ENCODE data around the gene AMPD1. TPM values are rescaled to one million over a fixed set of nuclear protein-coding genes. Genes with fewer than 3 reads are reported as not detected.

AMPD1 gene
- total RNA-seq (ENCODE audit: low replicate concordance), result not detected in 2 replicates

DNA sequence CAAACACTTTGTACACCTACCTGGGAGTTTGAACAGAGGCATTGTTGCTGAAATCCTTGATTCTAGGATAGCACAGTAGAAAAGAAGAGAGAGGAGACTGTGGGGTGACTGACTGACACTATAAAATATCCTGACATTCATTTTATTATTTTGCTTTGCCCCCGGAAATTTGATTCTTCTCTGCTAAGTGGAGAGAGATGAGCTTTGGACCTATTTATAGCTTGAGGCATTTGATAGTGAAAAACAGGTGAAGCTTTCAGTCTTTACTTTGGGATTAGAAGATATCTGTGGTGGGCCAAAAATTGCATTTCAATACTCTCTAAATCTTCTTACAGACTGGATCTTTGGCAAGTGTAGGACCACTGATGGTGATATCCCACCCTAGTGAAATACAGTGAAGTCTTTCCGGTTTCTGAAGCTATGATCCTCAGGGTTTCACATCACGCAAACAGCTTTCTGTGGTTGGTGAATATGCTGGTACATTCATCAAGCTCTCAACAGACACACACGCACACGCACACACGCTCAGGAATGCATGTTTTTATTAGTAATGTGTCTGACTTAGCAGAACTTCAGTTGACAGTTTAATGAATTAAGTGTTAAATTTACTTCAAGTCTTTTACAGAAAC lies at the start of gene AMPD1:
AMPD1 (minus strand) TSS at position 117 of the 629 bp plus-strand sequence; CDS start at position 42, 75 bp downstream.
- Histone ChIP-seq H4K20me1 (ENCODE audit: low read depth) (no peaks in the 10 kb centered on the region), H3K4me2 (no peak within 1 kb of the TSS), H3K36me3 (no peaks in the 10 kb centered on the region), H3K4me1 (no peaks in the 10 kb centered on the region), H3K4me3 (no peak within 1 kb of the TSS), H3K27ac (no peak within 1 kb of the TSS), H3F3A (ENCODE audit: low read depth) (no peaks in the 10 kb centered on the region), H3K27me3 (peaks cover 13% of the 10 kb centered on the region), H3K9me3 (ENCODE audit: low read depth) (no peaks in the 10 kb centered on the region), H2AFZ (replicated peaks) (no peak within 1 kb of the TSS), H3K79me2 (ENCODE audit: low read depth) (no peaks in the 10 kb centered on the region), H3K9ac (no peak within 1 kb of the TSS)
- Mint-ChIP-seq H3K36me3 (no peaks in the 10 kb centered on the region), H3K4me1 (no peaks in the 10 kb centered on the region), H3K27ac (no peak within 1 kb of the TSS), H3K9me3 (no peaks in the 10 kb centered on the region), H3K27me3 (ENCODE audit: insufficient read depth, low read depth) (peaks cover 2% of the 10 kb centered on the region), H3K4me3 (no peak within 1 kb of the TSS)
- DNase-seq (ENCODE audit: low spot score), result no peak
- TF ChIP-seq EZH2 (IDR thresholded peaks at IDR 0.05), result no peak
- TF ChIP-seq, protein P1, sequence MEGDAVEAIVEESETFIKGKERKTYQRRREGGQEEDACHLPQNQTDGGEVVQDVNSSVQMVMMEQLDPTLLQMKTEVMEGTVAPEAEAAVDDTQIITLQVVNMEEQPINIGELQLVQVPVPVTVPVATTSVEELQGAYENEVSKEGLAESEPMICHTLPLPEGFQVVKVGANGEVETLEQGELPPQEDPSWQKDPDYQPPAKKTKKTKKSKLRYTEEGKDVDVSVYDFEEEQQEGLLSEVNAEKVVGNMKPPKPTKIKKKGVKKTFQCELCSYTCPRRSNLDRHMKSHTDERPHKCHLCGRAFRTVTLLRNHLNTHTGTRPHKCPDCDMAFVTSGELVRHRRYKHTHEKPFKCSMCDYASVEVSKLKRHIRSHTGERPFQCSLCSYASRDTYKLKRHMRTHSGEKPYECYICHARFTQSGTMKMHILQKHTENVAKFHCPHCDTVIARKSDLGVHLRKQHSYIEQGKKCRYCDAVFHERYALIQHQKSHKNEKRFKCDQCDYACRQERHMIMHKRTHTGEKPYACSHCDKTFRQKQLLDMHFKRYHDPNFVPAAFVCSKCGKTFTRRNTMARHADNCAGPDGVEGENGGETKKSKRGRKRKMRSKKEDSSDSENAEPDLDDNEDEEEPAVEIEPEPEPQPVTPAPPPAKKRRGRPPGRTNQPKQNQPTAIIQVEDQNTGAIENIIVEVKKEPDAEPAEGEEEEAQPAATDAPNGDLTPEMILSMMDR (IDR thresholded peaks at IDR 0.05), result no peak
- TF ChIP-seq EZH2phosphoT487 (IDR thresholded peaks at IDR 0.05), result no peak

DNA sequence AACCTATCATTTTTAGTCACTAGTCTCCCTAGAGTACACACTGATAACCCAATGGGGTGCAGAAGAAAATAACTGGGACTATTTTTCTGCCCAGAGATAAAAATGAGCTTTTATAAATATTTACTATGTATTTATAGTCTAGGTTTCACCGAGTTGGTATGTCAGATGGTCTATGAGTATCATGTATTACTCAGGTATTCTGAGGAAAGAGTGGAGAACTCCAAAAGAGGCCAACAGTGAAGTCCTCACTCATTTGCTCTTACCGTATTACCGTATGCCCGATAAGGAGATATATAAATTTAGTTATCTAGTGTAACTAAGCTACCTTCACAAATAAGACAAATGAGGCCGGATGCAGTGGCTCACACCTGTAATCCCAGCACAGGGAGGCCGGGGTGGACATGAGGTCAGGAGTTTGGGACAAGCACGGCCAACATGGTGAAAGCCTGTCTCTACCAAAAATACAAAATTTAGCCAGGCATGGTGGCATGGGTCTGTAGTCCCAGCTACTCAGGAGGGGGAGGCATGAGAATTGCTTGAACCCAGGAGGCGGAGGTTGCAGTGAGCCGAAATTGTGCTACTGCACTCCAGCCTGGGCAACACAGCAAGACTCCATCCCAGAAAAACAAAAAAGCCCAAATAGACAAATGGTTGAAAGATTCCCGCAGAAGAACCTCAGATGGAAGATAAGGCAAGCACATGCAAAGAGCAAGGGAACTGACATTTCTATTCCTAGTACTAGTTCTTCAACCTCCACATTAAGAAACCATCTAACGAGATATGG lies 46.8 kb upstream of the AMPD1 start:
- no peak overlapping the region for H3K27ac Mint-ChIP-seq
- no peak for DNase-seq (ENCODE audit: low spot score)

DNA sequence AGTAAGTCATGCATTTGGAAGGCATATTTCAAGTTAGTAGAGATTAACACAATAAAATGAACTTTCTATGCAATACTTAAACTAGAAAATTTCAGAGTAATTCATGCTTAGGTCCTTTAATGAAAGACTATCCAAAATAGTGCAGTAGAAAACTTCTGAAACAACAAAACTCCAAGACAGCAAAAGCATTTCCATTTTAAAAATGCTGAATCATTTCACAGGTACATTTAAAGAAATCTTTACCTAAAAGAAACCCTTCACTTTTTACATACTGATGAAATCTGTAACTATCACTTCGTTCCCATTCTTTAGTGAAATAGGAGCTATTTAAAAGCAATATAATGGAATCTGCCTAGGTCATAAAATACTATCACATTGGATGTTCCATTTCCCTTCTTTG lies 45.0 kb upstream of the AMPD1 start:
- Mint-ChIP-seq H3K4me3 (no peak overlapping the region), H3K36me3 (peaks cover 38% of the 10 kb centered on the region), H3K27ac (no peak overlapping the region), H3K4me1 (no peaks in the 10 kb centered on the region), H3K27me3 (ENCODE audit: insufficient read depth, low read depth) (no peaks in the 10 kb centered on the region), H3K9me3 (no peaks in the 10 kb centered on the region)
- H3K9me3 ChIP-seq (ENCODE audit: low read depth), result no peaks in the 10 kb centered on the region
- H3F3A ChIP-seq (ENCODE audit: low read depth), result no peaks in the 10 kb centered on the region
- peaks cover 34% of the 10 kb centered on the region for H3K36me3 ChIP-seq
- H3K9ac ChIP-seq, result no peak overlapping the region
- H3K4me1 ChIP-seq, result no peaks in the 10 kb centered on the region
- H3K27me3 ChIP-seq, result no peaks in the 10 kb centered on the region
- no peak for DNase-seq (ENCODE audit: low spot score)
- H2AFZ ChIP-seq (replicated peaks), result no peak overlapping the region
- H3K79me2 ChIP-seq (ENCODE audit: low read depth), result peaks cover 100% of the 10 kb centered on the region
- H3K27ac ChIP-seq, result no peak overlapping the region
- no peak overlapping the region for H3K4me3 ChIP-seq
- peaks cover 69% of the 10 kb centered on the region for H4K20me1 ChIP-seq (ENCODE audit: low read depth)
- no peak overlapping the region for H3K4me2 ChIP-seq
- TF ChIP-seq EZH2phosphoT487 (IDR thresholded peaks at IDR 0.05) (no peak), EZH2 (IDR thresholded peaks at IDR 0.05) (no peak)
- TF ChIP-seq, protein P1 (IDR thresholded peaks at IDR 0.05), result no peak

More for the DNA sequence above, 46.8 kb upstream of the AMPD1 start:
- Mint-ChIP-seq H3K4me3 (no peak overlapping the region), H3K4me1 (no peaks in the 10 kb centered on the region), H3K36me3 (peaks cover 36% of the 10 kb centered on the region), H3K27me3 (ENCODE audit: insufficient read depth, low read depth) (no peaks in the 10 kb centered on the region), H3K9me3 (no peaks in the 10 kb centered on the region)
- no peak overlapping the region for H2AFZ ChIP-seq (replicated peaks)
- H3F3A ChIP-seq (ENCODE audit: low read depth), result no peaks in the 10 kb centered on the region
- TF ChIP-seq EZH2phosphoT487 (IDR thresholded peaks at IDR 0.05) (no peak), EZH2 (IDR thresholded peaks at IDR 0.05) (no peak)
- TF ChIP-seq, protein P1 (IDR thresholded peaks at IDR 0.05), result no peak
- no peak overlapping the region for H3K27ac ChIP-seq
- H3K4me3 ChIP-seq, result no peak overlapping the region
- H3K4me2 ChIP-seq, result no peak overlapping the region
- H4K20me1 ChIP-seq (ENCODE audit: low read depth), result peaks cover 87% of the 10 kb centered on the region
- H3K9me3 ChIP-seq (ENCODE audit: low read depth), result no peaks in the 10 kb centered on the region
- H3K36me3 ChIP-seq, result peaks cover 27% of the 10 kb centered on the region
- H3K27me3 ChIP-seq, result no peaks in the 10 kb centered on the region
- H3K9ac ChIP-seq, result no peak overlapping the region
- H3K4me1 ChIP-seq, result no peaks in the 10 kb centered on the region
- peaks cover 100% of the 10 kb centered on the region for H3K79me2 ChIP-seq (ENCODE audit: low read depth)
